Mesendoderm (in vitro differentiated cells): Measurements from ENCODE around the gene SMAD5.
A peak's percentile ranks its signal among the peaks of the same experiment; 100 is the strongest.

Experiments used
- DNase-seq: peaks from one replicate; pipeline ENCODE4 v3.0.0; 2013
- H2AK5ac ChIP-seq: 2 replicates; pipeline ENCODE4 v1.6.1; 2013; ENCODE audit warnings: low read length, inconsistent platforms
- H2BK120ac ChIP-seq: 2 replicates; pipeline ENCODE4 v1.6.1; 2013; ENCODE audit warnings: low read depth, mild to moderate bottlenecking, low read length, moderate library complexity, mixed read lengths
- H2BK15ac ChIP-seq: replicated peaks from 2 replicates; pipeline ENCODE4 v1.6.1; 2013; ENCODE audit warnings: low read depth, mild to moderate bottlenecking, moderate library complexity
- H2BK5ac ChIP-seq: 2 replicates; pipeline ENCODE4 v1.6.1; 2013; ENCODE audit warnings: low read length, inconsistent platforms
- H3K18ac ChIP-seq: 2 replicates; pipeline ENCODE4 v1.6.1; 2013; ENCODE audit warnings: mild to moderate bottlenecking, low read length, mixed read lengths
- H3K23ac ChIP-seq: one replicate; pipeline ENCODE4 v1.6.1; 2013; ENCODE audit warnings: low read length
- H3K27ac ChIP-seq: 2 replicates; pipeline ENCODE4 v1.5.1; 2013; ENCODE audit warnings: low read depth, mild to moderate bottlenecking, inconsistent platforms, low read length, moderate library complexity
- H3K27me3 ChIP-seq: 2 replicates; pipeline ENCODE4 v1.6.1; 2013; ENCODE audit warnings: low read length, control low read depth, mild to moderate bottlenecking, inconsistent platforms; ENCODE audit not compliant: insufficient read depth, poor library complexity
- H3K36me3 ChIP-seq: 2 replicates; pipeline ENCODE4 v1.6.1; 2013; ENCODE audit warnings: low read length, inconsistent platforms; ENCODE audit not compliant: control insufficient read depth, insufficient read depth
- H3K4ac ChIP-seq: one replicate; pipeline ENCODE4 v1.6.1; 2013; ENCODE audit warnings: low read depth, mild to moderate bottlenecking, low read length, moderate library complexity
- H3K4me1 ChIP-seq: 2 replicates; pipeline ENCODE4 v1.6.1; 2013; ENCODE audit warnings: low read depth, low read length, inconsistent platforms; ENCODE audit not compliant: control insufficient read depth
- H3K4me2 ChIP-seq: 2 replicates; pipeline ENCODE4 v1.6.1; 2013; ENCODE audit warnings: low read length
- H3K4me3 ChIP-seq: 2 replicates; pipeline ENCODE4 v1.5.1; 2013; ENCODE audit warnings: mild to moderate bottlenecking, low read length
- H3K56ac ChIP-seq: one replicate; pipeline ENCODE4 v1.6.1; 2013; ENCODE audit warnings: low read length
- H3K79me1 ChIP-seq: 2 replicates; pipeline ENCODE4 v1.6.1; 2013; ENCODE audit warnings: low read length, inconsistent platforms
- H3K79me2 ChIP-seq: 2 replicates; pipeline ENCODE4 v1.6.1; 2013; ENCODE audit warnings: mild to moderate bottlenecking, low read length; ENCODE audit not compliant: control insufficient read depth, insufficient read depth
- H3K9ac ChIP-seq: 2 replicates; pipeline ENCODE4 v1.6.1; 2013; ENCODE audit warnings: low read length, inconsistent platforms
- H4K5ac ChIP-seq: one replicate; pipeline ENCODE4 v1.6.1; 2013; ENCODE audit warnings: low read length
- H4K8ac ChIP-seq: one replicate; pipeline ENCODE4 v1.6.1; 2013; ENCODE audit warnings: low read depth, mild to moderate bottlenecking, control low read depth, low read length, moderate library complexity
- WGBS: extraction: QIAGEN DNeasy Blood & Tissue Kit; methylation state at CpG from one replicate; pipeline ENCODE4 v1.1.7; 2013; ENCODE audit warnings: low lambda C conversion rate, missing lambda C conversion rate; ENCODE audit not compliant: insufficient coverage; ENCODE audit errors: extremely low coverage; 5-methylcytosine and 5-hydroxymethylcytosine counted together

SMAD5 gene

GRCh38 chr5:136090319-136090718 lies 42.3 kb upstream of the SMAD5 start:
- Histone ChIP-seq H3K4ac (no peak overlapping the region), H2BK120ac (no peak overlapping the region), H3K4me3 (no peak overlapping the region), H3K27ac (no peak overlapping the region), H3K4me1 (no peaks in the 10 kb centered on the region), H3K79me1 (no peaks in the 10 kb centered on the region), H4K5ac (no peak overlapping the region), H3K27me3 (no peaks in the 10 kb centered on the region), H2BK15ac (no peak overlapping the region), H3K56ac (no peak overlapping the region), H3K23ac (no peak overlapping the region), H3K4me2 (no peak overlapping the region), H4K8ac (no peak overlapping the region), H3K36me3 (no peaks in the 10 kb centered on the region), H3K18ac (no peak overlapping the region), H2BK5ac (no peak overlapping the region), H3K9ac (no peak overlapping the region), H3K79me2 (no peaks in the 10 kb centered on the region), H2AK5ac (no peak overlapping the region)
- DNase-seq: no peak
- no CpG with 5 or more reads among the region's 4 CpGs for WGBS

GRCh38 chr5:136094189-136094912 lies 38.3 kb upstream of the SMAD5 start:
- no peak overlapping the region for H4K5ac ChIP-seq
- no peak for DNase-seq
- no peak overlapping the region for H3K4me2 ChIP-seq
- no peak overlapping the region for H3K4ac ChIP-seq
- H3K23ac ChIP-seq: no peak overlapping the region
- H3K9ac ChIP-seq: no peak overlapping the region
- H3K27me3 ChIP-seq: no peaks in the 10 kb centered on the region
- no peak overlapping the region for H2BK15ac ChIP-seq
- H3K56ac ChIP-seq: no peak overlapping the region
- no peaks in the 10 kb centered on the region for H3K79me2 ChIP-seq
- no peak overlapping the region for H3K18ac ChIP-seq
- WGBS: no CpG with 5 or more reads among the region's 3 CpGs
- H2AK5ac ChIP-seq: no peak overlapping the region
- H3K79me1 ChIP-seq: no peaks in the 10 kb centered on the region
- no peak overlapping the region for H2BK120ac ChIP-seq
- H3K27ac ChIP-seq: no peak overlapping the region
- H4K8ac ChIP-seq: no peak overlapping the region
- no peak overlapping the region for H2BK5ac ChIP-seq
- H3K4me3 ChIP-seq: no peak overlapping the region
- peaks cover 5% of the 10 kb centered on the region for H3K4me1 ChIP-seq
- H3K36me3 ChIP-seq: no peaks in the 10 kb centered on the region

GRCh38 chr5:136094913-136095641 lies 37.6 kb upstream of the SMAD5 start:
- DNase-seq: no peak
- no peak overlapping the region for H3K4me3 ChIP-seq
- no peak overlapping the region for H2AK5ac ChIP-seq
- no peaks in the 10 kb centered on the region for H3K27me3 ChIP-seq
- no peaks in the 10 kb centered on the region for H3K79me2 ChIP-seq
- H2BK120ac ChIP-seq: no peak overlapping the region
- no peak overlapping the region for H2BK5ac ChIP-seq
- H3K79me1 ChIP-seq: no peaks in the 10 kb centered on the region
- H3K18ac ChIP-seq: no peak overlapping the region
- no peak overlapping the region for H3K4ac ChIP-seq
- no peak overlapping the region for H3K9ac ChIP-seq
- H3K56ac ChIP-seq: no peak overlapping the region
- H3K4me2 ChIP-seq: no peak overlapping the region
- no peak overlapping the region for H2BK15ac ChIP-seq
- no peak overlapping the region for H3K27ac ChIP-seq
- no peak overlapping the region for H3K23ac ChIP-seq
- H3K36me3 ChIP-seq: no peaks in the 10 kb centered on the region
- no CpG with 5 or more reads among the region's 8 CpGs for WGBS
- no peak overlapping the region for H4K5ac ChIP-seq
- peaks cover 5% of the 10 kb centered on the region for H3K4me1 ChIP-seq
- no peak overlapping the region for H4K8ac ChIP-seq

GRCh38 chr5:136098176-136098575 lies 34.5 kb upstream of the SMAD5 start:
- Histone ChIP-seq H3K18ac (peak overlapping the region; percentile 51), H2BK120ac (no peak overlapping the region), H3K27me3 (no peaks in the 10 kb centered on the region), H3K4me2 (no peak overlapping the region), H3K36me3 (no peaks in the 10 kb centered on the region), H4K8ac (no peak overlapping the region), H2BK15ac (no peak overlapping the region), H3K79me2 (no peaks in the 10 kb centered on the region), H3K56ac (no peak overlapping the region), H3K4me3 (no peak overlapping the region), H3K9ac (no peak overlapping the region), H3K79me1 (no peaks in the 10 kb centered on the region), H3K4ac (no peak overlapping the region), H2AK5ac (no peak overlapping the region), H2BK5ac (no peak overlapping the region), H3K23ac (no peak overlapping the region), H3K27ac (peak overlapping the region; percentile 11), H3K4me1 (peaks cover 5% of the 10 kb centered on the region), H4K5ac (no peak overlapping the region)
- WGBS: no CpG with 5 or more reads among the region's 4 CpGs
- DNase-seq: peak; percentile 83

- Histone ChIP-seq H3K4me1 (peaks cover 11% of the 10 kb centered on the region), H3K27ac (no peak overlapping the region), H3K4me3 (no peak overlapping the region), H3K23ac (no peak overlapping the region), H3K18ac (no peak overlapping the region), H3K79me2 (no peaks in the 10 kb centered on the region), H4K8ac (no peak overlapping the region), H3K56ac (no peak overlapping the region), H4K5ac (no peak overlapping the region), H2BK5ac (no peak overlapping the region), H2BK120ac (no peak overlapping the region), H3K36me3 (no peaks in the 10 kb centered on the region), H2AK5ac (no peak overlapping the region), H3K4me2 (no peak overlapping the region), H3K4ac (no peak overlapping the region), H3K79me1 (no peaks in the 10 kb centered on the region), H2BK15ac (no peak overlapping the region), H3K9ac (no peak overlapping the region), H3K27me3 (no peaks in the 10 kb centered on the region)
- no CpG with 5 or more reads among the region's 3 CpGs for WGBS
- DNase-seq: no peak
Measured at GRCh38 chr5:136099870-136100269, 32.8 kb upstream of the SMAD5 start.
